Left ventricle myocardium inferior (tissue), 1 donor: ENCODE results near the gene ITGB3. TPM values are rescaled to one million over a fixed set of nuclear protein-coding genes. Genes with fewer than 3 reads are reported as not detected.

Experiments used
- DNase-seq: peaks from one replicate; pipeline ENCODE4 v3.0.0-alpha.2; 2020
- H3K27ac ChIP-seq: fragments of 200-600 bp; replicated peaks from 2 replicates; pipeline ENCODE4 v1.8.0; 2021
- H3K27me3 ChIP-seq: fragments of 200-600 bp; 2 replicates; pipeline ENCODE4 v1.8.0; 2021; ENCODE audit warnings: low read depth
- H3K36me3 ChIP-seq: fragments of 200-600 bp; 2 replicates; pipeline ENCODE4 v1.8.0; 2021
- H3K4me1 ChIP-seq: fragments of 200-600 bp; 2 replicates; pipeline ENCODE4 v1.8.0; 2021
- H3K4me3 ChIP-seq: fragments of 200-600 bp; 2 replicates; pipeline ENCODE4 v1.8.0; 2021; ENCODE audit warnings: mild to moderate bottlenecking, moderate library complexity
- H3K9me3 ChIP-seq: fragments of 200-600 bp; replicated peaks from 2 replicates; pipeline ENCODE4 v1.8.0; 2021
- CTCF ChIP-seq: fragments of 200-600 bp; IDR thresholded peaks from 2 replicates; pipeline ENCODE4 v1.8.0; 2021; ENCODE audit warnings: antibody characterized with exemption, mild to moderate bottlenecking, borderline replicate concordance
- intact Hi-C: fragments of 100-400 bp; cut with micrococcal nuclease; formaldehyde crosslinking; loops from one replicate; pipeline ENCODE4 v1.11.0; 2022
- total RNA-seq: library from RNA; stranded (reverse); fragmentation: NEBNext Ultra II Directional; extraction: Animal tissue kit (Norgen Biotek cat#: 25700); gene quantifications from one replicate; pipeline ENCODE4 v1.2.1, GENCODE V29; 2021
- donor health status: DM: no; HTN: yes; CAD: no; lungs with severe emphysema.

ITGB3 gene
- total RNA-seq, 1 donor from 2014 or later = 3.3 TPM

GRCh38 chr17:47277921-47278320 is 24.3 kb downstream of the ITGB3 start:
- H3K9me3 ChIP-seq = no peaks in the 10 kb centered on the region
- intact Hi-C loops = no loop called here
- peaks cover 68% of the 10 kb centered on the region for H3K4me1 ChIP-seq
- no peaks in the 10 kb centered on the region for H3K27me3 ChIP-seq
- no peak for DNase-seq
- H3K27ac ChIP-seq = peak overlapping the region; percentile 89
- no peaks in the 10 kb centered on the region for H3K36me3 ChIP-seq
- no peak overlapping the region for H3K4me3 ChIP-seq
- TF ChIP-seq CTCF = no peak

GRCh38 chr17:47278561-47278960 is 24.9 kb downstream of the ITGB3 start:
- Histone ChIP-seq H3K27ac (peak overlapping the region; percentile 89), H3K9me3 (no peaks in the 10 kb centered on the region), H3K27me3 (no peaks in the 10 kb centered on the region), H3K4me1 (peaks cover 68% of the 10 kb centered on the region), H3K36me3 (no peaks in the 10 kb centered on the region), H3K4me3 (no peak overlapping the region)
- TF ChIP-seq CTCF = no peak
- DNase-seq = no peak
- intact Hi-C loops = no loop called here

- no peak for TF ChIP-seq CTCF
- DNase-seq = peak; percentile 66
- Histone ChIP-seq H3K9me3 (no peaks in the 10 kb centered on the region), H3K27ac (peak overlapping the region; percentile 89), H3K4me1 (peaks cover 65% of the 10 kb centered on the region), H3K36me3 (no peaks in the 10 kb centered on the region), H3K4me3 (no peak overlapping the region), H3K27me3 (no peaks in the 10 kb centered on the region)
- intact Hi-C loops = no loop called here
Observed at GRCh38 chr17:47279062-47279801, 25.6 kb downstream of the ITGB3 start.

GRCh38 chr17:47280072-47280811 is 26.6 kb downstream of the ITGB3 start:
- Histone ChIP-seq H3K4me3 (no peak overlapping the region), H3K9me3 (no peaks in the 10 kb centered on the region), H3K27ac (peak overlapping the region; percentile 89), H3K4me1 (peaks cover 55% of the 10 kb centered on the region), H3K27me3 (no peaks in the 10 kb centered on the region), H3K36me3 (no peaks in the 10 kb centered on the region)
- DNase-seq = no peak
- TF ChIP-seq CTCF = no peak
- intact Hi-C loops = no loop called here

- Histone ChIP-seq H3K27me3 (no peaks in the 10 kb centered on the region), H3K4me3 (no peak overlapping the region), H3K4me1 (peaks cover 45% of the 10 kb centered on the region), H3K9me3 (no peaks in the 10 kb centered on the region), H3K36me3 (no peaks in the 10 kb centered on the region), H3K27ac (no peak overlapping the region)
- intact Hi-C loops = no loop called here
- no peak for DNase-seq
- TF ChIP-seq CTCF = no peak
Observed at GRCh38 chr17:47281216-47281615, 27.6 kb downstream of the ITGB3 start.
